Mammary epithelial cell (primary cell): Measurements from ENCODE around the gene NPPA.

Source experiments
- CTCF ChIP-seq, 2 donors: IDR thresholded peaks in 1 of 2; conservative IDR thresholded peaks in 1 of 2; 2 replicates each; pipeline ENCODE4 v1.5.1; 2011 to 2012; ENCODE audit warnings: inconsistent platforms in 2 of 2, low read length in 2 of 2, mild to moderate bottlenecking in 2 of 2, control low read depth in 1 of 2, low read depth in 1 of 2; ENCODE audit not compliant: insufficient read depth in 1 of 2; ENCODE audit errors: extremely low read depth in 1 of 2
- EZH2 ChIP-seq: IDR thresholded peaks from 2 replicates; pipeline ENCODE4 v1.6.1; 2012; ENCODE audit warnings: low read length, inconsistent platforms, borderline replicate concordance

- TF ChIP-seq CTCF (conservative IDR thresholded peaks at IDR 0.05 in 1 of 2, IDR thresholded peaks at IDR 0.05 in 1 of 2; ENCODE audit: extremely low read depth in 1 of 2, insufficient read depth in 1 of 2, low read depth in 1 of 2, low read length in 2 of 2) (no peak), EZH2 (no peak)
These were observed 46.7 kb downstream of the NPPA start for GRCh38 chr1:11800756-11801433.
